Astrocyte (in vitro differentiated cells and primary cell): ENCODE data around the gene EIF4G3. TPM values are rescaled to one million over a fixed set of nuclear protein-coding genes. Genes with fewer than 3 reads are reported as not detected.

ENCODE experiments used
- DNase-seq: peaks from one replicate; pipeline ENCODE4 v3.0.0-alpha.2; 2010; ENCODE audit warnings: low read depth
- FAIRE-seq: peaks from 2 replicates; lab custom pipeline; 2011; peaks lifted over from hg19 to GRCh38; lab: Jason Lieb, UNC
- H2AFZ ChIP-seq: 2 replicates; pipeline ENCODE4 v1.6.0; 2012; ENCODE audit warnings: low read depth, low read length, inconsistent platforms
- H3K27ac ChIP-seq: 2 replicates; pipeline ENCODE4 v1.5.1; 2011; ENCODE audit warnings: low read depth, low read length, inconsistent platforms
- H3K27me3 ChIP-seq: 2 replicates; pipeline ENCODE4 v1.6.0; 2011; ENCODE audit warnings: low read length, inconsistent platforms; ENCODE audit not compliant: insufficient read depth
- H3K36me3 ChIP-seq: 2 replicates; pipeline ENCODE4 v1.5.1; 2011; ENCODE audit warnings: low read length, inconsistent platforms; ENCODE audit not compliant: insufficient read depth
- H3K4me1 ChIP-seq: 2 replicates; pipeline ENCODE4 v1.5.1; 2011; ENCODE audit warnings: low read length, inconsistent platforms; ENCODE audit not compliant: insufficient read depth
- H3K4me2 ChIP-seq: 2 replicates; pipeline ENCODE4 v1.6.0; 2012; ENCODE audit warnings: low read length, inconsistent platforms
- H3K4me3 ChIP-seq: 2 replicates; pipeline ENCODE4 v1.5.1; 2011; ENCODE audit warnings: low read depth, mild to moderate bottlenecking, low read length, inconsistent platforms; ENCODE audit not compliant: insufficient read depth
- H3K79me2 ChIP-seq: 2 replicates; pipeline ENCODE4 v1.6.0; 2012; ENCODE audit warnings: mild to moderate bottlenecking, low read length, inconsistent platforms; ENCODE audit not compliant: insufficient read depth
- H3K9ac ChIP-seq: 2 replicates; pipeline ENCODE4 v1.6.0; 2012; ENCODE audit warnings: mild to moderate bottlenecking, low read length, inconsistent platforms
- H3K9me3 ChIP-seq: 2 replicates; pipeline ENCODE4 v1.5.1; 2012; ENCODE audit warnings: low read depth, mild to moderate bottlenecking, low read length, inconsistent platforms; ENCODE audit not compliant: insufficient read depth
- H4K20me1 ChIP-seq: 2 replicates; pipeline ENCODE4 v1.6.0; 2012; ENCODE audit warnings: low read length, inconsistent platforms; ENCODE audit not compliant: insufficient read depth
- H3K27ac Mint-ChIP-seq: one replicate; pipeline ENCODE4 v1.8.0; 2021; ENCODE audit warnings: mild to moderate bottlenecking, mixed read lengths; ENCODE audit not compliant: unreplicated experiment
- H3K27me3 Mint-ChIP-seq: one replicate; pipeline ENCODE4 v1.8.0; 2021; ENCODE audit warnings: low read depth, mixed read lengths; ENCODE audit not compliant: unreplicated experiment
- H3K36me3 Mint-ChIP-seq: one replicate; pipeline ENCODE4 v1.8.0; 2021; ENCODE audit warnings: low read depth, mixed read lengths; ENCODE audit not compliant: unreplicated experiment
- H3K4me1 Mint-ChIP-seq: one replicate; pipeline ENCODE4 v1.8.0; 2021; ENCODE audit warnings: low read depth, mixed read lengths; ENCODE audit not compliant: unreplicated experiment
- H3K4me3 Mint-ChIP-seq: one replicate; pipeline ENCODE4 v1.8.0; 2021; ENCODE audit warnings: mild to moderate bottlenecking, moderate library complexity, mixed read lengths; ENCODE audit not compliant: unreplicated experiment
- H3K9me3 Mint-ChIP-seq: one replicate; pipeline ENCODE4 v1.8.0; 2021; ENCODE audit warnings: mild to moderate bottlenecking, mixed read lengths; ENCODE audit not compliant: unreplicated experiment
- CTCF ChIP-seq: IDR thresholded peaks from 2 replicates; pipeline ENCODE4 v1.5.1; 2011; ENCODE audit warnings: low read depth, mild to moderate bottlenecking, inconsistent platforms, low read length, moderate library complexity; ENCODE audit not compliant: insufficient read depth
- EZH2 ChIP-seq: IDR thresholded peaks from 2 replicates; pipeline ENCODE4 v1.6.1; 2012; ENCODE audit warnings: mild to moderate bottlenecking, low read length, inconsistent platforms; ENCODE audit not compliant: insufficient read depth
- total RNA-seq: library from RNA; stranded (reverse); gene quantifications from 2 replicates; pipeline ENCODE4 v1.2.1, GENCODE V29; 2021

EIF4G3 gene
- total RNA-seq, 1 donor from 2014 or later = 76.1 TPM

GRCh38 chr1:20821466-20821865 lies 355.2 kb downstream of the EIF4G3 start:
- Mint-ChIP-seq H3K4me1 (no peaks in the 10 kb centered on the region), H3K27ac (no peak overlapping the region), H3K27me3 (no peaks in the 10 kb centered on the region), H3K36me3 (peaks cover 5% of the 10 kb centered on the region), H3K9me3 (no peaks in the 10 kb centered on the region), H3K4me3 (no peak overlapping the region)
- Histone ChIP-seq H3K9me3 (no peaks in the 10 kb centered on the region), H3K4me3 (no peak overlapping the region), H4K20me1 (no peaks in the 10 kb centered on the region), H3K4me2 (no peak overlapping the region), H3K79me2 (no peaks in the 10 kb centered on the region), H3K27ac (no peak overlapping the region), H3K27me3 (no peaks in the 10 kb centered on the region), H3K9ac (no peak overlapping the region), H2AFZ (no peak overlapping the region), H3K4me1 (no peaks in the 10 kb centered on the region), H3K36me3 (peaks cover 20% of the 10 kb centered on the region)
- TF ChIP-seq CTCF (no peak), EZH2 (no peak)
- FAIRE-seq = no peak
- DNase-seq = no peak

- no peak overlapping the region for H3K4me3 Mint-ChIP-seq
- no peak overlapping the region for H3K27ac Mint-ChIP-seq
- H3K36me3 Mint-ChIP-seq = peaks cover 4% of the 10 kb centered on the region
- Histone ChIP-seq H3K9ac (no peak overlapping the region), H3K9me3 (no peaks in the 10 kb centered on the region), H3K27ac (no peak overlapping the region), H3K79me2 (no peaks in the 10 kb centered on the region), H3K36me3 (peaks cover 16% of the 10 kb centered on the region), H2AFZ (no peak overlapping the region), H3K4me1 (no peaks in the 10 kb centered on the region), H4K20me1 (no peaks in the 10 kb centered on the region), H3K4me2 (no peak overlapping the region), H3K4me3 (no peak overlapping the region), H3K27me3 (no peaks in the 10 kb centered on the region)
- no peaks in the 10 kb centered on the region for H3K9me3 Mint-ChIP-seq
- DNase-seq = no peak
- TF ChIP-seq EZH2 (no peak), CTCF (no peak)
- FAIRE-seq = no peak
- H3K27me3 Mint-ChIP-seq = no peaks in the 10 kb centered on the region
- H3K4me1 Mint-ChIP-seq = no peaks in the 10 kb centered on the region
Measured at GRCh38 chr1:20819818-20820217, 356.9 kb downstream of the EIF4G3 start.

- H3K4me1 ChIP-seq = no peaks in the 10 kb centered on the region
- Mint-ChIP-seq H3K36me3 (peaks cover 6% of the 10 kb centered on the region), H3K4me1 (peaks cover 3% of the 10 kb centered on the region), H3K27me3 (no peaks in the 10 kb centered on the region), H3K27ac (no peak overlapping the region), H3K9me3 (no peaks in the 10 kb centered on the region), H3K4me3 (no peak overlapping the region)
- FAIRE-seq (no peak), DNase-seq (no peak)
- no peaks in the 10 kb centered on the region for H3K27me3 ChIP-seq
- no peaks in the 10 kb centered on the region for H3K79me2 ChIP-seq
- TF ChIP-seq CTCF = no peak
- no peak for TF ChIP-seq EZH2
- no peaks in the 10 kb centered on the region for H3K9me3 ChIP-seq
- H3K27ac ChIP-seq = no peak overlapping the region
- no peak overlapping the region for H3K9ac ChIP-seq
- H3K4me2 ChIP-seq = no peak overlapping the region
- H2AFZ ChIP-seq = no peak overlapping the region
- H4K20me1 ChIP-seq = no peaks in the 10 kb centered on the region
- H3K36me3 ChIP-seq = peaks cover 8% of the 10 kb centered on the region
- H3K4me3 ChIP-seq = no peak overlapping the region
Measured at GRCh38 chr1:20814534-20814871, 362.2 kb downstream of the EIF4G3 start.
